Thyroid gland (tissue), 4 donors: ENCODE measurements around the gene MUCL1.

Experiments
- CTCF ChIP-seq, 6 experiments: fragments of 200-600 bp in 3 of 6; fragments of 450-650 bp in 3 of 6; sonication (generic) in 3 of 6; IDR thresholded peaks; one replicate each; pipeline ENCODE4 v1.5.1; 2016 to 2019; ENCODE audit warnings: antibody characterized with exemption in 6 of 6, mild to moderate bottlenecking in 2 of 6, inconsistent platforms in 1 of 6, moderate library complexity in 1 of 6
- POLR2A ChIP-seq, 2 donors: fragments of 450-650 bp; IDR thresholded peaks; one replicate each; pipeline ENCODE4 v1.6.1; 2017; ENCODE audit warnings: antibody characterized with exemption in 2 of 2, mild to moderate bottlenecking in 2 of 2, moderate library complexity in 1 of 2

GRCh38 chr12:54890339-54890738 is 36.0 kb downstream of the MUCL1 start:
- TF ChIP-seq CTCF (IDR thresholded peaks at IDR 0.05) (no peak), POLR2A (IDR thresholded peaks at IDR 0.05) (no peak)
